Neural cell (in vitro differentiated cells): ENCODE measurements around the gene TMEM234. TPM values are rescaled to one million over a fixed set of nuclear protein-coding genes. Genes with fewer than 3 reads are reported as not detected.

Source experiments
- H2AFZ ChIP-seq: fragments of 200-600, 300-800 bp; sonication (generic), shearing (Covaris generic); 2 replicates; pipeline ENCODE4 v1.6.0; 2014; ENCODE audit warnings: low read depth, mild to moderate bottlenecking, antibody characterized with exemption, low read length, moderate library complexity
- H3F3A ChIP-seq: fragments of 200-600 bp; shearing (Covaris generic); 2 replicates; pipeline ENCODE4 v1.6.1; 2016; ENCODE audit warnings: mild to moderate bottlenecking, moderate library complexity, mixed read lengths, antibody characterized with exemption, low read length; ENCODE audit not compliant: insufficient read depth, poor library complexity, severe bottlenecking
- H3K27ac ChIP-seq: fragments of 200-600, 300-800 bp; sonication (generic), shearing (Covaris generic); 2 replicates; pipeline ENCODE4 v1.5.1; 2014; ENCODE audit warnings: mild to moderate bottlenecking, low read length, moderate library complexity
- H3K27me3 ChIP-seq: fragments of 300-800, 200-600 bp; sonication (generic), shearing (Covaris generic); 2 replicates; pipeline ENCODE4 v1.6.0; 2014; ENCODE audit warnings: mild to moderate bottlenecking, low read depth, low read length, moderate library complexity; ENCODE audit not compliant: insufficient read depth
- H3K36me3 ChIP-seq: fragments of 300-800, 200-600 bp; sonication (generic), shearing (Covaris generic); 2 replicates; pipeline ENCODE4 v1.5.1; 2014; ENCODE audit warnings: mild to moderate bottlenecking, antibody characterized with exemption, low read length, moderate library complexity; ENCODE audit not compliant: insufficient read depth
- H3K4me2 ChIP-seq: fragments of 300-800, 200-600 bp; sonication (generic), shearing (Covaris generic); 2 replicates; pipeline ENCODE4 v1.6.0; 2014; ENCODE audit warnings: mild to moderate bottlenecking, low read length
- H3K4me3 ChIP-seq: fragments of 300-800, 200-600 bp; sonication (generic), shearing (Covaris generic); 2 replicates; pipeline ENCODE4 v1.5.1; 2014; ENCODE audit warnings: mild to moderate bottlenecking, low read length, moderate library complexity
- H3K79me2 ChIP-seq: fragments of 200-600 bp; shearing (Covaris generic); replicated peaks from 2 replicates; pipeline ENCODE4 v1.6.0; 2014; ENCODE audit warnings: mild to moderate bottlenecking, low read length, moderate library complexity; ENCODE audit not compliant: insufficient read depth
- H3K9ac ChIP-seq: fragments of 300-800, 200-600 bp; sonication (generic), shearing (Covaris generic); 2 replicates; pipeline ENCODE4 v1.6.1; 2016; ENCODE audit warnings: mild to moderate bottlenecking, low read length, mixed read lengths
- H3K9me2 ChIP-seq: fragments of 200-600 bp; shearing (Covaris generic); 2 replicates; pipeline ENCODE4 v1.6.1; 2016; ENCODE audit warnings: mild to moderate bottlenecking, low read length, mixed read lengths; ENCODE audit not compliant: insufficient read depth
- H3K9me3 ChIP-seq: fragments of 200-600, 300-800 bp; sonication (generic), shearing (Covaris generic); 2 replicates; pipeline ENCODE4 v1.6.1; 2016; ENCODE audit warnings: mild to moderate bottlenecking, mixed run types, low read length, moderate library complexity, mixed read lengths
- H4K20me1 ChIP-seq: fragments of 200-600 bp; shearing (Covaris generic); 2 replicates; pipeline ENCODE4 v1.6.1; 2016; ENCODE audit warnings: mild to moderate bottlenecking, mixed run types; ENCODE audit not compliant: insufficient read depth
- CTCF ChIP-seq: fragments of 450-650 bp; IDR thresholded peaks from 2 replicates; pipeline ENCODE4 v1.5.1; 2014; ENCODE audit warnings: antibody characterized with exemption, mild to moderate bottlenecking, moderate library complexity; ENCODE audit not compliant: poor library complexity, severe bottlenecking
- EP300 ChIP-seq: fragments of 450-650 bp; conservative IDR thresholded peaks from 2 replicates; pipeline ENCODE4 v1.6.1; 2014; ENCODE audit warnings: antibody characterized with exemption, mild to moderate bottlenecking, moderate library complexity; ENCODE audit not compliant: poor library complexity, severe bottlenecking
- EZH2 ChIP-seq: fragments of 200-600, 300-800 bp; shearing (Covaris generic), sonication (generic); IDR thresholded peaks from 2 replicates; pipeline ENCODE4 v1.6.1; 2014; ENCODE audit warnings: antibody characterized with exemption, low read length, borderline replicate concordance, mild to moderate bottlenecking; ENCODE audit not compliant: insufficient read depth, poor library complexity, severe bottlenecking
- MXI1 ChIP-seq: fragments of 450-650 bp; conservative IDR thresholded peaks from 2 replicates; pipeline ENCODE4 v1.6.1; 2014; ENCODE audit warnings: antibody characterized with exemption, mild to moderate bottlenecking; ENCODE audit not compliant: poor library complexity, severe bottlenecking
- POLR2AphosphoS5 ChIP-seq: IDR thresholded peaks from 2 replicates; pipeline ENCODE4 v1.6.1; 2012
- RAD21 ChIP-seq: fragments of 450-650 bp; conservative IDR thresholded peaks from 2 replicates; pipeline ENCODE4 v1.6.1; 2014; ENCODE audit warnings: antibody characterized with exemption, mild to moderate bottlenecking, moderate library complexity
- REST ChIP-seq: IDR thresholded peaks from 2 replicates; pipeline ENCODE4 v1.6.1; 2012; ENCODE audit warnings: borderline replicate concordance
- SMC3 ChIP-seq: fragments of 450-650 bp; conservative IDR thresholded peaks from 2 replicates; pipeline ENCODE4 v1.6.1; 2014; ENCODE audit warnings: antibody characterized with exemption, mild to moderate bottlenecking, moderate library complexity; ENCODE audit not compliant: poor library complexity
- TAF1 ChIP-seq: IDR thresholded peaks from 2 replicates; pipeline ENCODE4 v1.6.1; 2012; ENCODE audit warnings: low read depth
- polyA plus RNA-seq: library from polyadenylated mRNA; depleted of rRNA; stranded (reverse); fragments of >200 nt; gene quantifications from 2 replicates; pipeline ENCODE4 v1.2.3, GENCODE V29; 2014

TMEM234 gene
- polyA plus RNA-seq, 1 donor from 2014 or later, result 24.4 TPM

GRCh38 chr1:32220746-32221580, 1.2 kb downstream of the TMEM234 start:
- TF ChIP-seq MXI1 (no peak), EP300 (no peak), REST (no peak), EZH2 (no peak), CTCF (no peak), RAD21 (no peak), TAF1 (no peak), POLR2AphosphoS5 (no peak), SMC3 (no peak)
- Histone ChIP-seq H3K4me3 (peak overlapping the region; percentile 80), H3F3A (no peaks in the 10 kb centered on the region), H3K9ac (peak overlapping the region; percentile 89), H3K36me3 (peaks cover 5% of the 10 kb centered on the region), H4K20me1 (no peaks in the 10 kb centered on the region), H3K27ac (peak overlapping the region; percentile 89), H2AFZ (no peak overlapping the region), H3K9me3 (no peaks in the 10 kb centered on the region), H3K27me3 (no peaks in the 10 kb centered on the region), H3K9me2 (no peaks in the 10 kb centered on the region), H3K4me2 (peak overlapping the region; percentile 93), H3K79me2 (peaks cover 22% of the 10 kb centered on the region)

GRCh38 chr1:32219022-32219421, 3.1 kb downstream of the TMEM234 start:
- Histone ChIP-seq H3K79me2 (peaks cover 22% of the 10 kb centered on the region), H3F3A (no peaks in the 10 kb centered on the region), H3K27ac (no peak overlapping the region), H3K9ac (no peak overlapping the region), H3K9me2 (no peaks in the 10 kb centered on the region), H2AFZ (no peak overlapping the region), H3K4me2 (no peak overlapping the region), H3K9me3 (no peaks in the 10 kb centered on the region), H4K20me1 (no peaks in the 10 kb centered on the region), H3K4me3 (no peak overlapping the region), H3K27me3 (no peaks in the 10 kb centered on the region), H3K36me3 (peaks cover 5% of the 10 kb centered on the region)
- TF ChIP-seq RAD21 (no peak), REST (no peak), EP300 (no peak), POLR2AphosphoS5 (no peak), TAF1 (no peak), EZH2 (no peak), SMC3 (no peak), CTCF (no peak), MXI1 (no peak)
